HG02678 (cell line): ENCODE measurements around the gene WDR83.
"Not testable (repeated sequence)": the region's sequence is repeated elsewhere in the genome, so short reads cannot be mapped to it uniquely, and the experiment has no call there.

Experiments
- ATAC-seq: cut with Tn5 transposase; IDR thresholded peaks from one replicate; pipeline ENCODE4 v1.9.1; 2021; ENCODE audit warnings: mild to moderate bottlenecking, moderate library complexity; ENCODE audit not compliant: unreplicated experiment

Gene WDR83

GRCh38 chr19:12711187-12711586 lies 44.6 kb downstream of the WDR83 start:
- no peak for ATAC-seq

- not testable (repeated sequence) for ATAC-seq
Measured at GRCh38 chr19:12712077-12712476, 45.5 kb downstream of the WDR83 start.

DNA sequence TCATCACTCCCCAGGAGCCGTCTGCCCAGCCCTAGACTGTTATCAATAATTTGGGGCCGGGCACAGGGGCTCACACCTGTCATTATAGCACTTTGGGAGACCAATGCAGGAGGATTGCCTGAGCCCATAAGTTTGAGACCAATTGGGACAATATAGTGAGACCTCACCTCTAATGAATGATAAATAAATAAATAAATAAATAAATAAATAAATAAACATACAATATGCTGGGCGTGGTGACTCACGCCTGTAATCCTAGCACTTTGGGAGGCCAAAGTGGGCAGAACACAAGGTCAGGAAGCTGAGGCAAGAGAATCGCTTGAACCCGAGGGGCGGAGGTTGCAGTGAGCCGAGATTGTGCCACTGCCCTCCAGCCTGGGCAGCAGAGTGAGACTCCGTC lies 46.7 kb downstream of the WDR83 start:
- not testable (repeated sequence) for ATAC-seq

GRCh38 chr19:12715102-12715501 lies 48.5 kb downstream of the WDR83 start:
- ATAC-seq, result no peak

- ATAC-seq, result no peak
Measured at GRCh38 chr19:12715929-12716328, 49.3 kb downstream of the WDR83 start.

DNA sequence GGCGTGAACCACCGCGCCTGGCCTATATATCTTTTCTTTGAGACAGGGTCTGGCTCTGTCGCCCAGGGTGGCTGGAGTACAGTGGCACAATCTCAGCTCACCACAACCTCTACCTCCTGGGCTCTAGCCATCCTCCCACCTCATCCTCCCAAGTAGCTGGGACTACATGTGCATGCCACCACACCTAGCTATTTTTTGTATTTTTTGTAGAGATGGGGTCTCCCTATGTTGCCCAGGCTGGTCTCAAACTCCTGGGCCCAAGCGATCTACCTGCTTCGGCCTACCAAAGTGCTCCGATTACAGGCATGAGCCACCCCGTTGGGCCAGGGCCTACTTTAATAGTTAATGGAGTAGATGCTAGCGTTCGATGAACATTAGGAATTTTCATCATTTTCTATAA lies 53.7 kb downstream of the WDR83 start:
- ATAC-seq, result no peak

GRCh38 chr19:12720851-12721655 lies 54.4 kb downstream of the WDR83 start:
- ATAC-seq, result no peak

DNA sequence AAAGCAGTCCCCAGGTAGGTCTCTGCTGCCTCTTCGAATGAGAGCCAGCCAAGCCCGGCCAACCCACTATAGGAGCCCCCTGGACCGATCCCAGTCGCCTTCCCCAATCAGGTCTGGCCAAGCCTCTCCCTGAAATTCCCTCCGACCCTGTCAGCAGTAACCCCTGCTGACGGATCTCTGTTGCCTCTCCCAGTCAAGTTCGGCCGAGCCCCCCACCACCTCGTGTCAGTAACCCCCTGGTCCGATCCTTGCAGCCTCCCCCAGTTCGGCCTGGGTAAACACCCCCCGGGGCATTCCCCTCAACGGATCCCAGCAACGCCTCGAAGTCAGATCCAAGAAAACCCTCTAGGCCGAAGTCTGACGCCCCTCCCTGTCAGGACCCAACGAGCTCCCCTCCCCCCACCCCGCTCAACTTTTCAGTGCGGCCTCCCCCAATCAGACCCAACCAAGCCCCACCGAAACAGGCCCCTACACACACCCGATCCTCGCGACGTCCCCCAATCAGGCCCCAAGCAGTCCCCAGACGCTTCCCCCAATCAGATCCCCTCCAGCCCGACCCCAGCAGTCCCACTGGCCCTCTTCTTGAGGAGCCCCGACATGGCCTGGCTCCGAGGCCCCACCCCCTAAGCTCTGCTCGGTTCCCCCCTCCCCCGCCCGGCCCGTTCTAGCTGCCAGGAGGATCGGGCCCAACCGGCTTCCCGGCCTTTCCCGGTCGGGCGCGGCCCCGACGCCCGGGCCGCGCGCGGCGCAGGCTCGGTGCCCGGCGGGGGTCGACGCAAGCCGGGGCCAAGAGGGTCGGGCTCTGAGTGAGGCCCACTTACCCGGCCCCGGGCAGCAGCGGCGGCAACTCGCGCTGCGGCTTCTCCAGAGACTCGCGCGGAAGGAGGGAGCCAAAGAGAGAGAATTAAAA lies 55.3 kb downstream of the WDR83 start:
- ATAC-seq, result peak; percentile 31

DNA sequence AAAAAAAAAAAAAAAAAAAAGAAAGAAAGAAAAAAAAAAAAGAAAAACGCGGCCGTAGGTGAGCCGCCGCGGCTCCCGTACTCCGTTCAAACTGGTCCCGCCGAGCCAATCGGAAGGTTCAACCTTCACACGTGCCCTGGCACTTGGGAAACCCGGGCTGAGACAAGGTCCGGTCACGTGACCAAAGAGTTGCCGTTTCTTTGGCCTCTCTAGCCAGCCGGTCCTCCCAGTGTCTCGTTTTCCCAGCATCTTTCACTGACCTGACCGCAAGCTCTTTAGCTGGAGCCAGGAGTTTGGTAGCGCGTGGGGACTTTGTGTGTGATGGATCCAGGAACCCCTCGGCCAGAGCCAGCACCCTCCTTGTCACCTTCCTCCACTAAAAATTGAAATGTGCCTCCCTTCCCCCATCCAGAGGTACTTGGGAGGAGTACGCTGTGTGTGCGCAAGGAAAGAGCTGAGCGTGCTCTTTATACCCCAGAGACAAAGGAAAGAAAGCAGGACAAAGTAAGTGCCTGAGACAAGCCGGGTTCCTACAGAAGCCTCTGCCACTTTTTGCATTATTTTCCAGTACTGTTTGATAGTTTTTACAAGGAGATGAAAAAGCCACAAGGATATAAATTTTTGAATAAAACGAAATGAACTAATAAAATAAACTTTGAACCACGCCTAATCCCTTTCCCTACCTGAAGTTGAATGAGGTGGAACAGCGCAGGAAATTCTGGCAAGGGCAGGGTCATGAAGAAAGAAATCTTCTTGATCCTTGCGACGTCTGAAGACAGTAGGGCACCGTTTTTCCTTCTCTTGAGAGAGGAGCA lies 56.2 kb downstream of the WDR83 start:
- peak; percentile 84 for ATAC-seq

DNA sequence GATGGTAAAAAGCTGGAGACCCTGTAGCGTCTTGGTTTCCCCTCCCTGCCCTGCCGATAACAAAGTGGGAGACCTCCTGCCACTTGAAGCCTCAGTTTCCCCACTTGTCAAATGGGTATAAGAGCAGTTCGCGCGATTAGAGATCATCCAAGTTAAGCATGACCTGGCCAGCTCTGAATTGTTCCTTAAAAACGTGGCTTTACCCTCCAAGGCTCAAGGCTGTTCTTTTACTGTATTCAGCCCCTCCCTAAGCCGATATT lies 56.7 kb downstream of the WDR83 start:
- ATAC-seq, result no peak

- ATAC-seq, result no peak
Measured at GRCh38 chr19:12723641-12724426, 57.2 kb downstream of the WDR83 start, which contains the start of gene TNPO2. TSS of gene TNPO2 (minus strand) at chr19:12723932. CDS start at chr19:12720977, 2,955 bp downstream.
